Measurements from ENCODE around the gene AGPAT1.
"Not testable (repeated sequence)": the region's sequence is repeated elsewhere in the genome, so short reads cannot be mapped to it uniquely, and the experiment has no call there.

Gene AGPAT1, protein sequence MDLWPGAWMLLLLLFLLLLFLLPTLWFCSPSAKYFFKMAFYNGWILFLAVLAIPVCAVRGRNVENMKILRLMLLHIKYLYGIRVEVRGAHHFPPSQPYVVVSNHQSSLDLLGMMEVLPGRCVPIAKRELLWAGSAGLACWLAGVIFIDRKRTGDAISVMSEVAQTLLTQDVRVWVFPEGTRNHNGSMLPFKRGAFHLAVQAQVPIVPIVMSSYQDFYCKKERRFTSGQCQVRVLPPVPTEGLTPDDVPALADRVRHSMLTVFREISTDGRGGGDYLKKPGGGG

DNA sequence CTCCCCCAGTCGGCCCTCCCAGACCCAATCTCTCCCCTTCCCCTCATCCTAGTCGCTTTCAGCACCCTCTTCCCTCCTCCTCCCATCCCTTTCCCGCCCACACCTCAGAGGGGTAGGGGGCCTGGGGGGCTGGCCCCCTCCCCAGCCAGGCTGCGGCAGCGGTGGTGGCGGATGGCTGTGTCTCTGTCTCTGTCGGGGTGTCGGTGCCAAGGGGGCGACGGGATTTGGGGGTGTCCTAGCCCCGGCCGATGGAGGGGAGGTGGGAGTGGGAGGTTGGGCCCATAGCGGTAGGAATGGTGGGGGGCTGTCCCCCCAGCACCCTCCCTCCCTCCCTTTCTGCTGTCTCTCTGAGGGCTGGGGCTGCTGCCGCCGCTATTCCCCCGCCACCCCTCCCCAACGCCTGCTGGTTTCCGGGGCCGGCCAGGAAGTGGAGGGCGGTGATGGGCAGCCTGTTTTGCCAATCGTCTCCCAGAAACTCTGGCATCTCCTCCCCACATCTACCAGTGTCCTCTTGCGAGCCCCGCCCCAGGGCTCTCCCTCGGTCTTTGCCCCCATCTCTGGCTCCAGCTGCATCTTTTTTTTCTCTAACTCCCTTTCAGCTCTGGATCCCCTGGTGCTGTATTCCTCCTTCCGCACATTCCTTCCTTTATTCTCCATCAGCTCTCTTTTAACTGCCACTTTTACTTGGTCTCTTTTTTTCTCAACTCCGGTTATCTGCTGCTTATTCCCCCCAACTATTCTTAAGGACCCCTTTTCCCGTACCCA, at the start of gene AGPAT1:
Gene AGPAT1 (minus strand): TSS at position 374 of the 765 bp plus-strand sequence. CDS start 4,588 bp downstream, outside the sequence.
- peak; percentile 92 for DNase-seq (ENCODE audit: low read depth in 2 of 2)

DNA sequence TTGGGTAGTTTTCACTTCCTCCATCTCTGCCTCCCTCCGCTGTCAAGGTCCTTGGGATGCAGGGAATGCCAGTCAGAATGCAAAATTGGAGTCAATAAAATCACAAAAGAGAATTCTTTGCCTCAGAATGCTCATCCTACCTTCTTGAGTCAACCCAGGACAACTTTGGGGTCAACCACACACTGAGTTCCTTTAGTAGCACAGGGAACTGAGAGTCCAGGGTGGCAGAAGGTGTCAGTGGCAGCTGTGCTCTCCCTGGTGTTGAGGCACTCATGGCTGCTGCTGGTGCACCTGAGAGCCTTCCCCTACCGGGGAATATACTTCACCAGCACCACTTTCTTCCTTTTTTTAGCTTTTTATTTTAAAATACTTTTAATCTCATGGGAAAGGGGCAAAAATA, 48.8 kb upstream of the AGPAT1 start:
- DNase-seq (ENCODE audit: low read depth in 2 of 2) = no peak

DNA sequence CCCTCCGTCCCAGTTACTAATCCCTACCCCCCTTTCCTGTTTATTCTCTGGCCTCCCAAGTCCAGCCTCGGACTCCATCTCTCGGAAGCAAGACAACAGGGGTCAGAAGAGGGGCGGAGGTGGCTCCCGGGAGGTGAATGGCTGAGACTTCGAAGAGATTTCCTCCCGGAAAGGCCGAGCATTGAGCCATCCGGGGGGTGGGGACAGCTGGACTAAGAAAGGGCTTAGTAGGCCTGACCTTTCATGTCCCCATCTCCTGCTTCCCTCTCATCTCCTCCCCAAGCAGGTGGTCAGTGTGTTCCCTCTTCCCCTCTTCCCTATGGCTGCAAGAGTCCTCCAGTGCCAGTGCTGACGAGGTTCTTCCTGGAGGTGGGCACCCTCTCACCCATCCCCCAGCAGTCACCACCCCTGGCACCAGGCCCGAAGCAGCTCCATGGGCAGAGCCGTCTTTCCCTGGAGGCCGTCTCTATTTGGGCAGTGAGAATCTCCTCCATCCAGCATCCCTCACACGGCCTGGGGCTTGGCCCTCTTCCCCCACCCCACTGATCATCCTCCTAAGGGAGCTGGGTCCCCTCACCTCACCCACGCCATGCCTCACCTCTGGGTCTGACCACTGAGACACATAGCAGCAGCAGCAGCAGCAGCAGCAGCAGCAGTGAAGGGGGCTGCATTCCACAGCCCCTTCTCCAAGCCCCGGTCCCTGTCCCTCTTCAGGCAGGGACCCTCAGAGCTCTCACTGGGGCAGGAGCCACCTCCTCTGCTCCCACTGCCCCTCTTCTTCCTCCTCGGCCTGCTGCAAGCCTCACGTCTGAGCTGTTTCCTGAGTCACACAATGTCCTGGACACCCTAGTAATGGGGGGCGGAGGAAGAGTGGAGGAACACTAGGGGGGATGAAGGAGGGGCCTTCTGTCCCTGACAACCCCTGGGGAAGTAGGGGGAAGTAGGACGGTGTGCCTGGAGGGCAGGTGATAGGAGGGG, 47.7 kb upstream of the AGPAT1 start, which contains the start of gene NOTCH4:
Gene NOTCH4 (minus strand): TSS at position 810 of the 978 bp plus-strand sequence. CDS start 139 bp downstream, at position 671.
- no peak for DNase-seq (ENCODE audit: low read depth in 2 of 2)

DNA sequence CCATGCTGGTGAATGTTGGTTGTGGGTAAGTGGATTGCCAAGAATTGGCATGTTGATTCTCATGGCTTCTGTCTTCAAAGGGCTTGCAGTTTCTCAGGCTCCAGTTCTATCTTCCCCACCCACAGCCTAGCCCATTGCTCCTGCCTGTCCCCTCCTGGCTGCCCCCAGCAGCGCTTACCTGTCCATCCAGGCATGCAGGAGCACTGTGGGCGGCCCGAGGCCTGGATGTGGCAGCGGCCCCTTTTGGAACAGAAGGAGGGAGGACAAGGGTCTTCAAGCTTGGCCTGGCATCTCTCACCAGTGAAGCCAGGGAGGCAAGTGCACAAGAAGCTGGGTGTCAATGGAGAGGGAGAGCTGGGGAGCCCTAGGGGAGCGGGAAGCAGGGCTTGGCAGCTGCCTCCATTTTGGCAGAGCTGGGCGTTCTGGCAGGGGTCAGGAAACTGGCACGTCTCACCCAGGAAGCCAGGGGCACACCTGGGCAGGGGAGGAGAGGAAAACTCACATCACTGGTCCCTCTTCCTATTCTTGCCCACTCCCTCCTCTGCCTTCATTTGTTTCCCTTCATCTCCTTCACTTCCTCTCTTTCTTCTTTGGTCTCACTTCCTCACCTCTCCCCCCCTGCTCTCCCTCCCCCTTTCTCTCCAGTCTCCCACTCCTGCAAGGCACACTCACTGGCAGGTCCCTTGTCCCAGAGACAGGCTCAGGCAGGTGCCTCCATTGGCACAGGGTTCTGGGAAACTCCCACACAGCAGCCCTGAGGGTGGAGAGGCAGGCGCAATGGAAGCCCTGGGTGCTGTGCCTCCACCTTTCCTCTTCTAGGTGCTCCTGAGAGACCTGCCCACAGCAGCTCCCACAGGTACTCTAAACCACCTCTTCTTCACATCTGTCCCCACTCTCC, 46.7 kb upstream of the AGPAT1 start:
- DNase-seq (ENCODE audit: low read depth in 2 of 2) = no peak

DNA sequence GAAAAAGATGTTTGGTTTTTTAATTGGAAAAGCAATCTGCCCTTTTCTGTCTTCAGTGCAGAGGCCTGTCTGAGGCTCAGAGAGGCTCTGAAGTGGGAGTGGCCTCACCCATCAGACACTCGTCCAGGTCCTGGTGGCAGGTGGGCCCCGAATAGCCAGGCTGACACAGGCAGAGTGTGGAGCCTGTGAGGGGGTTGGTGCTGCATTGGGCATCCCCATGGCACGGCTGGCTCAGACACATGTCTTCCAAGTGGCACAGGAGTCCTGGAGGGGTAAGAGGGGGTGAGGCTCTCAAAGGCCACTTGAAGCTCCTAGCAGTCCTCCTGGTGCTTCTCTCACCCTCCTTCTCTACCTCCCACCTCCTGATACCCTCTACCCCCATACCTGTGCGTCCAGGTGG, 44.1 kb upstream of the AGPAT1 start:
- DNase-seq (ENCODE audit: low read depth in 2 of 2) = no peak

DNA sequence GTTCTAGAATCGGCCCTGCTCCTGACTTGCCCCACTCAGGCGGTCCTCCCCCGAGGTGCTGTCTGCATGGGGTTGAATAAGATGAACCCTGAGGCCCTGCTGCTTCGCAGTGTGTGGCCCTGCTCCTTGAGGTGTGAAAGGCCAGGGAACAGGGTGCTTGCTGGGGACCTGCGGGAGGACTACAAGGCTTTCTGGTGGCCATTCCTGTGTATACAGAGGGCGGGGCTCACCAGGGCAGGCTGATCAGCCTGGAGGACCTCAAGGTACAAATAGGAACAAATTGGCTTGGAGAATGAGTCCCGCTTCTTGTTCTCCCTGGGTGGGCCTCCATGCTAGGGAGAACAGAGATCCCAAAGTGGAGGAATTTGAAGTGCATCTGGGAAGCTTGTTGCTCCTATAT, 42.3 kb upstream of the AGPAT1 start:
- DNase-seq (ENCODE audit: low read depth in 2 of 2) = no peak

DNA sequence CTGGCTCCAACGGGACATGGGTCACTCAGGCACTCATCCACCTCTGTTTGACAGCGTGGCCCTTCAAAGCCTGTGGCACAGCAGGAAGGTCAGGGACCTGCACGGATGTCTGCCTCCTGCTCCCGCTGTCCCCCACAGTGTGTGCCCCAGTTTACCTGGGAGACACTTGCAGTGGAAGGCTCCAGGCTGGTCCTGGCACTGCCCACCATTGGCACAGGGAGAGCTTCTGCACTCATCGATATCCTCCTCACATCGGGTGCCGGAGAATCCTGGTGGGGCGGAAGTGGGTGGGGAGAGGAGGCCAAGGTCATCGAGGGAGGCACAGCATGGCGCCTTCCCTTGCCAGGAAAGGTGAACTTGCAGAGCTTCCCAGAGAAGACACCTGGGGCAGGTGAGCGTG, 41.1 kb upstream of the AGPAT1 start:
- no peak for DNase-seq (ENCODE audit: low read depth in 2 of 2)

DNA sequence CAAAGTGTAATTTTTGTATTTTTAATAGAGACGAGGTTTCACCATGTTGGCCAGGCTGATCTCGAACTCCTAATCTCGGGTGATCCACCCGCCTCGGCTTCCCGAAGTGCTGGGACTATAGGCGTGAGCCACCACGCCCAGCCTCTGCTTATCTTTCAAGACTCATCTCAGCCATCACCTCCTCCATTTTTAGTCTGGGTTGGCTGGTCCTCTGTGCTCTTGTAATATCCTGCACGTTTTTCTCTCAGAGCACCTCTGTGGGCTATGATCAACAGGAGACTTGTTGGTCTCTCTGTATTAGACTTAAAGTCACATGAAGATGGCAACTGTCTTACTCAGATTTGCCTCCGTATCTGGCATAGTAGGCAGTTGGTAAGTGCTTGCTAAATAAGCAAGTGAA, 40.4 kb upstream of the AGPAT1 start:
- no peak for DNase-seq (ENCODE audit: low read depth in 2 of 2)

DNA sequence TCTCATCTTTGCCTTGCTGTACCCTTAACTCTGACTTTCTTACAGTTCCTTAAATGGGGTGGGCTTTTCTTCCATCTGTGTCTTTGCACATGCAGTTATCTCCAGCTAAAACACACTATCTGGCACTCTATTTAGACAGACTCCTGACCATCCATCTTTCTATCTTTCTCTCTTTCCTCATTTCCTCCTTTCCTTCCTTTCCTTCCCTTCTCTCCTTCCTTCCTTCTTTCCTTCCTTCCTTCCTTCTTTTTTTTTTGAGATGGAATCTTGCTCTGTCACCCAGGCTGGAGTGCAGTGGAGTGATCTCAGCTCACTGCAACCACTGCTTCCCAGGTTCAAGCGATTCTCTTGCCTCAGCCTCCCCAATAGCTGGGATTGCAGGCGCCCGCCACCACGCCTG, 39.7 kb upstream of the AGPAT1 start:
- DNase-seq (ENCODE audit: low read depth in 2 of 2) = no peak

DNA sequence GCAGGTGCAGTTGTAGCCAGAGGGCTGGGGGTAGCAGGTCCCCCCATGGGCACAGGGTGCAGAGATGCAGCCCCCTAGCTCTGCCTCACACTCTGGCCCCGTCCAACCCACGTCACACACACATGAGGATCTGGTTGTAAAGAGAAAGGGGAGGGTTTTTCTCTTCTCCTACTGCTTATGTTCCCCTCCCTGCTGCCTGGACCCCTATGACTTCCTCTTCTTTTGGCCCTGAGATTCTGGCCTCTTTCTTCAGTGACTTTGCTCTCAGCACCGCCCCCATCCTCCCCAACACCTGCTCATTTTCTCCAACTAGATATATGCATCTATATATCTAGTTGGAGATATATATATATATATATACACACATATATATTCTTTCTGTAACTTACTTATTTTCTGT, 38.2 kb upstream of the AGPAT1 start:
- no peak for DNase-seq (ENCODE audit: low read depth in 2 of 2)

DNA sequence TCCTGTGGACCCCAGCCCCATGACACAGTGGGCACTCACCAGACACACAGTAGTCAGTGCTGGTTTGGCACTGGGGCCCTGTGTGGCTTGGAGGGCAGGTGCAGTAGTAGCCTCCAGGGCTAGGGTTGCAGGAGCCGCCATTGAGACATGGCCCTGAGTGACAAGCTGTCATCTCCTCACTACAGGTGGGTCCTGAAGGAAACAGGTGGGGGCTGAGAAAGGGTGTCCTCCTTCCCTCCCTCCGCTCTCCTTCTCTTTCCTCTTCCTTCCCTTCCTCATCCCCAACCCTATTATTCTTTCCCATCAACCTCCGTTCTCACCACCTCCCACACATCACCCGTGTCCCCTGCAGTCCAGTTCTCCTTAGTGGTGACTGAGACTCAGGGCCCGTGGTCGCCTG, 37.8 kb upstream of the AGPAT1 start:
- no peak for DNase-seq (ENCODE audit: low read depth in 2 of 2)

DNA sequence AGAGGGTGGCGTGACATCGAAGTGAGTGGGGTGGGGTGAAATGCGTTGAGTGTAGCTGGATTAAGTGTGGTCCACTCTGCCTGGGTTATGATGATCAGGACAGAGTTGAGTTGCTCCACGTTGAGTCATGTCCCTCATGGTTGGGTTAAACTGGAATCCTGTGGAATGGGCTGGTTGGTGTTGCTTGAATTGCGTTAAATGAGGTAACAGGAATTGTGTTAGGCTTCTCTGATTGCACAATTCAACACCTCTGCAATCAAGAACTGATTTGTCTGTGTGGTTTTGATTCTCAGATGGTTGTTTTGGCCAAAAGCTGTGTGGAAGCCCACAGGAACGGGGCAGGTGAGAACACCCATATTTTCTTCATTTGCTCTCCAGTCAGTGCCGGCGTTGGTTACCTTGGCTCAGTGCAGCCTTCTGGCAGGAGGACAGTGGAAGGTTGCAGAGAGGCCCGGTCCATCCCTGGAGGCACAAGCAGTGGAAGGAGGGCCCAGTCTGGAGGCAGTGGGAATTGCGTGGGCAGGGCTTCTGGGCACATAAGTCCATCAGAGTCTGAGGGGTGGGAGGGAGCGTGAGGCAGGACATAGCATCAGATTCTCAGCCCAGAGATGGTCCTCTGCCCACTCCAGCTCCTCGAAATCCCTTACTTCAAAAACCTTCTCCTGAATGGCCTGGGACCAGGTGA, 36.3 kb upstream of the AGPAT1 start:
- no peak for DNase-seq (ENCODE audit: low read depth in 2 of 2)

DNA sequence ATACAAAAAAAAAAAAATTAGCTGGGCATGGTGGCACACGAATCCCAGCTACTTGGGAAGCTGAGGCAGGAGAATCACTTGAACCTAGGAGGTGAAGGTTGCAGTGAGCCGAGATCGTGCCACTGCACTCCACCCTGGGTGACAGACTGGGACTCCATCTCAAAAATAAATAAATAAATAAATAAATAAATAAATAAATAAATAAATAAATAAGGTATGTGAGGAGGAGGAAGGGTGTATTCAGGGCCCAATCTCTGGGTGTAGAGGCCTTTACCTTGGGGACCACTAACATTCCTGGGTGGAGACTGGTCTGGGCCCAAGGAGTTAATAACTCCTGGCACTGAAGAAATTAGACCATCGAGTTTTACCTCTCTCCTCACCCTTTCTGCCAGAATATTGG, 35.5 kb upstream of the AGPAT1 start:
- DNase-seq (ENCODE audit: low read depth in 2 of 2) = not testable (repeated sequence)

DNA sequence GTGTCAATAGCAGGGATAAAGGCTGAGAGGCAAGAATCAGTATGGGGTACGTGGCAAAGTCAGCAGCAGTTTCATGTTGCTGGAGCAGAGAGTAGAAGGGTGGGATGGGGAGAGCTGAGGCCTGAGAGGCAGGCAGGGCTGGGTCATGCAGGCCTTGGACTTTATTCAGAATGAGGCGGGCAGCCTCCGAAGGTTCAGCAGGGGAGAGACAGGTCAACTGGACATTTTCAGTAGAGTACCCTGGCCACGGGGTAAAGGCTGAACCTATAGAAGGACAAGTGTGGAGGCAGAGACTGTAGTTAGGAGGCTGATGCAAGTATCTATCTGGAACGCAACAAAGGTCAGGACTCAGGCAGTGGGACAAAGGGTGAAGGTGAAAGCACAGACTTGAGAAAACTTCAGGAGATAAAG, 34.3 kb upstream of the AGPAT1 start:
- no peak for DNase-seq (ENCODE audit: low read depth in 2 of 2)

DNA sequence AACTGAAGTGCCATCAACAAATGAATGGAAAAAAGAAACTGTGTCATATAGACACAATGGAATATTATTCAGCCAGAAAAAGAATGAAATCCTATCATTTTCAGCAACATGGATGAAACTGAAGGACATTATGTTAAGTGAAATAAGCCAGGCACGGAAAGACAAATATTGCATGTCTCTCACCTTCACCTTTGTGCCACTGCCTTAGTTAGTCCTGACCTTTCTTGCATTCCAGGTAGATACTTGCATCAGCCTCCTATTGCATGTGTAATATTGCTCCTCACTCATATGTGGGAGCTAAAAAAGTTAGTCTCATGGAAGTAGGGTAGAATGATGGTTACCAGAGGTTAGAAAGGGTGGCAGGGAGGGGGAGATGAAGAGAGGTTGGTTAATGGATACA, 33.1 kb upstream of the AGPAT1 start:
- no peak for DNase-seq (ENCODE audit: low read depth in 2 of 2)

DNA sequence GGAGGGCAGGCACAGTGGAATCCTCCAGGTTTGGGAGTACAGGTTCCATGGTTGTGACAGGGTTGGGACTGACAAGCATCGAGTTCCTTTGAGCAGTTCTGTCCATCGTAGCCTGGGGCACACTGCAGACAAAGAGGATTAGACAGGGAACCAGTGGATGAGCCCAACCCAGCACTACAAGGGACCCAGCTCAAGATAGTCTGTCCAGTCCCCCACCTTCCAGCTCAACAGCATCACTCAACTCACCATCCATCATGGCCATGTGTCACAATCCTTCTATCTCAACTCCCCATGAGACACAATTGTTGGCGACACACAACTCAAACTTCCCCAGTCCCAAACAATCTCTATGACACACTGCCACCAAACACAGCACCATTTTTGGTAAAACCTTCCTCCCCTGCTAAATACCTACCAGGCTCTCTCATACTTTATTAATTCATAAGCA, 28.4 kb upstream of the AGPAT1 start:
- no peak for DNase-seq (ENCODE audit: low read depth in 2 of 2)

DNA sequence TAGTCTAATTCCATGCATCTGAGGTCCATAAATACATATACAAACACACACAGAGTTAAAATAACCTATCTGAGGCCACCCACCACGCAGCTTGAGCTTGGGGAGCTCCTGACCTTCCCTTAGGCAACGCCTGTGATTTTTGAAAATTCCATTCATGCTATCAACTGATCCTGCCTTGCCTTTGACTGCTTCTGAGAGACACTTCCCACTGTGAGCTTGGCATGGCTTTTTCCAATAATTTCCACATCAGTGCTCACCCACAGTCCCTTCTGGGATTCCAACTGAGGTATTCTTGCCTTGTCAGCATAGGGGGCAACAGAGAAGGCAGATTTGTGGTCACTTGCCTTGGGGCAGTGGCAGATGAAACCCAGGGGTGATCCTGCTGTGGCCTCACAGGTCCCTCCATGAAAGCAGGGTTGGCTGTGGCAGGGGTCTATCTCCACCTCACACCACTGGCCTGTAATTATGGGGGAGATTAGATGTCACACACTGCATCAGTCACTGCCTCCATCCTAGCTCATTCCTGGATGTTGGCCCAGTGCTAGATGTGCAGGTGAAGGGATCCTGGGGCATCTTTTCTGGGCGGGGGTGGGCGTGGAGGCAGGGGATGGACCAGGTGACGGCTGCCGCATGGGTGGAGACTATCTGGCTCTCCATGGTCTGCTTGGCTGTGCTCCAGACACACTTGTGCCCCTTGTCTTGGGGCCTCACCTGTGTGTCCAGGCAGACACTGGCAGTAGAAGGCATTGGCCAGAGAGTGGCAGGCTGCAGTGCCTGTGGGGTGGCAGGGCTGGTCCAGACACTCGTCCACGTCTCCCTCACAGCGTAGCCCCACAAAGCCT, 27.8 kb upstream of the AGPAT1 start:
- no peak for DNase-seq (ENCODE audit: low read depth in 2 of 2)

DNA sequence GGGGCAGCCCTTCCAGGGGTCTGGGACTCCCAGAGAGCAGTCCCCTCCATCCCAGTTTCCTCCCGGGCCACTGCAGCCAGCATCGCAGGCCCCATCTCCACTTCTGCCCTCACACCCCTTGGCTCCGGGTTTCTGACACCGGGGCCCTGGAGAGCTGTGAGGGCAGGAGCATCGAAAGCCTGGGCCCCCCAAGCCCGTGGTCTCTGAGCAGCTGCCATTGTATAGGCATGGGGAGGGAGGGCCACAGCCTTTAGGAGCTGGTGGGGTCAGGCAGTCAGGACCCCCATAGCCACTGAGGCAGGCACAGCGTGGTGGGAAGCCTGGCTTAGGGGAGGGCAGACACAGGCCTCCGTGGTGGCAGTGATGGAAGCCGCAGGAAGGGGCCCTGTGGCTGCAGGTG, 26.3 kb upstream of the AGPAT1 start:
- no peak for DNase-seq (ENCODE audit: low read depth in 2 of 2)

DNA sequence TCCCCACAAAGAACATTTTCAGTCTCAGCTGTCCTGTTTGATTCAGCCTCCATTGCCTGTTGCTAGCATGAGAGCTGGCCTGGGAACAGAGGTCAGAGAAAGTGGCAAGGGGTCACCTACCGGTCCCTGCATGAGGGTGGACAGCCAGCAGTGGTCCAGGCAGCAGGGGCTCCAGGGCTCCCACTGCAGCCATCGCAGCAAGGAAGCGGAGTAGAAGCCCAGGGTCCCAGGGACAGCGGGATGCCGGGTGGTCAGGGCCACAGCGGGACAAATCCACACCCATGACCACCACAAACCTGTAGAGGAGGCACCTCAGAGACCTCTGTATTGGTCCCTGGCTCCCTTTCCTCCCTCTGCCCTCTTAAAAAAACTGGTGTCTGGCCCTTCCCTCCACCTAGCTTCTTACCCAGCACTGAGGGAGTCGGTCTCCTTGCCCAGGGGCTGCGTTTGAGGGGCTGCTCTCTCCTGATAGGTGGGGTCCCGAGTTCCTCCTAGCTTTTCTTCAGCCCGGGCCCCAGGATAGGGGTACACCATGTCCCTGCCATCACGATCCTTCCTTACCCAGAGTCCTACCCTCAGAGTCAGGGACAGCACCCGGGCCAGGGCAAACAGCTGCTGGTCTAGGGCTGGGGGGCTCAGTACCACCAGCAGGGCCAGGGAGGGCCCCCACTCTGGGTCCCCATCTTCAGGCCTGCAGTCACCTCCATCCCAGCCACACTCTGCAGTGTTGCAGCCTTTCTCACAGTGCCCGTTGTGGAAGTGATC, 25.0 kb upstream of the AGPAT1 start:
- DNase-seq (ENCODE audit: low read depth in 2 of 2) = no peak

Data from stimulated activated CD8-positive, alpha-beta memory T cell treated with anti-CD3 and anti-CD28 coated beads, Interleukin-2, amount 100 ng/mL, for 1 hour (primary cell).